ENCODE results near the gene DOK6. TPM values are rescaled to one million over a fixed set of nuclear protein-coding genes. Genes with fewer than 3 reads are reported as not detected.

DOK6 gene
- total and polyA plus RNA-seq, 2 experiments from 2014 or later = 0.29 to 0.42 TPM

DNA sequence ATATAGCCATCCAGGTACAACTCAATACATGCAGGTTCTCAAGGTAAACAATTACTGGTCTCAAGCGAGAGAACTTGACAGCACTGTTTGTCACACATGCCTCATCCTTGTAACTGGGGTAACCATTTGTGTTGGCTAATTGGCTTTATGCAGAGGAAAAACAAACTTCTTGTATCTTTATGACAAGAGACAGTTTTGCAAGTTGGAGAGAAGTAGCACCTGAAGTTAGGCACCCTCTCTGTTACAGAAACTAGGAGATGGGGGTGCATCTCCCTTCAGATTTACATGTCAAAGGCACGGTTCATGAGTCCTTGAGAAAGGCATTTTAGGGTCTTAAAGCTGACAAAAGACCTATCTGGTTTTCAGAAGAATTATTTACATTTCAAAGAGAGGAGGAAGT lies 305.3 kb downstream of the DOK6 start:
- H3F3A ChIP-seq (replicated peaks; ENCODE audit: low read depth) = no peaks in the 10 kb centered on the region
- Mint-ChIP-seq H3K4me1 (peaks cover 16% of the 10 kb centered on the region), H3K4me3 (peak overlapping the region; percentile 4; the same call in 1 of the 3 replicates), H3K9me3 (peaks cover 16% of the 10 kb centered on the region; the same call in 2 of the 3 replicates), H3K36me3 (ENCODE audit: low read depth) (peaks cover 8% of the 10 kb centered on the region; the same call in 2 of the 3 replicates), H3K27ac (no peak overlapping the region), H3K27me3 (ENCODE audit: insufficient read depth, low read depth, poor library complexity) (peaks cover 23% of the 10 kb centered on the region)
- no peak overlapping the region for H3K27ac ChIP-seq (ENCODE audit: low read depth)
- no peaks in the 10 kb centered on the region for H3K79me2 ChIP-seq (replicated peaks; ENCODE audit: insufficient read depth)
- peaks cover 8% of the 10 kb centered on the region for H3K4me1 ChIP-seq (ENCODE audit: insufficient read depth)
- H3K9me2 ChIP-seq (ENCODE audit: insufficient read depth) = no peaks in the 10 kb centered on the region
- DNase-seq (ENCODE audit: low spot score) = peak; percentile 92
- H3K4me3 ChIP-seq = no peak overlapping the region
- peak; percentile 98 for TF ChIP-seq NANOG (IDR thresholded peaks at IDR 0.05; ENCODE audit: borderline replicate concordance)
- TF ChIP-seq ZNF462 (CRISPR knock-in tag; IDR thresholded peaks at IDR 0.05) = peak; percentile 24; the same call in 1 of the 2 replicates
- peak; percentile 46; the same call in 1 of the 2 replicates for TF ChIP-seq ETS1 (IDR thresholded peaks at IDR 0.05)
- TF ChIP-seq POLR2AphosphoS5 (IDR thresholded peaks at IDR 0.05; ENCODE audit: low read depth) = peak; percentile 67
- TF ChIP-seq, protein P1, sequence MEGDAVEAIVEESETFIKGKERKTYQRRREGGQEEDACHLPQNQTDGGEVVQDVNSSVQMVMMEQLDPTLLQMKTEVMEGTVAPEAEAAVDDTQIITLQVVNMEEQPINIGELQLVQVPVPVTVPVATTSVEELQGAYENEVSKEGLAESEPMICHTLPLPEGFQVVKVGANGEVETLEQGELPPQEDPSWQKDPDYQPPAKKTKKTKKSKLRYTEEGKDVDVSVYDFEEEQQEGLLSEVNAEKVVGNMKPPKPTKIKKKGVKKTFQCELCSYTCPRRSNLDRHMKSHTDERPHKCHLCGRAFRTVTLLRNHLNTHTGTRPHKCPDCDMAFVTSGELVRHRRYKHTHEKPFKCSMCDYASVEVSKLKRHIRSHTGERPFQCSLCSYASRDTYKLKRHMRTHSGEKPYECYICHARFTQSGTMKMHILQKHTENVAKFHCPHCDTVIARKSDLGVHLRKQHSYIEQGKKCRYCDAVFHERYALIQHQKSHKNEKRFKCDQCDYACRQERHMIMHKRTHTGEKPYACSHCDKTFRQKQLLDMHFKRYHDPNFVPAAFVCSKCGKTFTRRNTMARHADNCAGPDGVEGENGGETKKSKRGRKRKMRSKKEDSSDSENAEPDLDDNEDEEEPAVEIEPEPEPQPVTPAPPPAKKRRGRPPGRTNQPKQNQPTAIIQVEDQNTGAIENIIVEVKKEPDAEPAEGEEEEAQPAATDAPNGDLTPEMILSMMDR (conservative IDR thresholded peaks at IDR 0.05; ENCODE audit: low read depth in 2 of 2) = no peak
- H3K4me2 ChIP-seq = 0 out of 2 replicates have a peak overlapping the region, but pooled peaks have one; percentile 16
- no peaks in the 10 kb centered on the region for H3K36me3 ChIP-seq (ENCODE audit: insufficient read depth)
- ATAC-seq = peak; percentile 98
- H2AFZ ChIP-seq = no peak overlapping the region
- peaks cover 44% of the 10 kb centered on the region for H3K27me3 ChIP-seq (ENCODE audit: insufficient read depth)
- H4K20me1 ChIP-seq (replicated peaks; ENCODE audit: insufficient read depth) = no peaks in the 10 kb centered on the region
